HepG2 (cell line): Measurements from ENCODE around the gene TRAPPC4. TPM values are rescaled to one million over a fixed set of nuclear protein-coding genes. Genes with fewer than 3 reads are reported as not detected.

Source experiments
- ATF2 ChIP-seq: sonication (generic); formaldehyde crosslinking; IDR thresholded peaks from 2 replicates; pipeline ENCODE4 v1.4.0; 2020; ENCODE audit warnings: missing genetic modification reagents
- ATM ChIP-seq: fragments of 450-650 bp; IDR thresholded peaks from 2 replicates; pipeline ENCODE4 v1.7.1; 2017; ENCODE audit warnings: mild to moderate bottlenecking, borderline replicate concordance
- CENPT ChIP-seq: sonication (generic); formaldehyde crosslinking; IDR thresholded peaks from 2 replicates; pipeline ENCODE4 v1.8.0; 2022; ENCODE audit warnings: low read depth, mild to moderate bottlenecking, moderate library complexity, missing genetic modification reagents
- EP300 ChIP-seq, 3 experiments: sonication (generic) in 1 of 3; formaldehyde crosslinking in 1 of 3; IDR thresholded peaks; 2 replicates each; pipeline versions ENCODE4 v1.5.1 to v1.6.1; 2011 to 2020; ENCODE audit warnings: low read depth in 2 of 3, low read length in 2 of 3, borderline replicate concordance in 1 of 3, improper control_type of control experiment in 1 of 3, mild to moderate bottlenecking in 1 of 3, missing genetic modification reagents in 1 of 3, moderate library complexity in 1 of 3
- HMGXB3 ChIP-seq: sonication (generic); formaldehyde crosslinking; IDR thresholded peaks from 2 replicates; pipeline ENCODE4 v1.4.0; 2020; ENCODE audit warnings: missing genetic modification reagents, borderline replicate concordance
- JARID2 ChIP-seq: sonication (generic); formaldehyde crosslinking; IDR thresholded peaks from 2 replicates; pipeline ENCODE4 v1.8.1; 2023; ENCODE audit warnings: missing genetic modification reagents, inconsistent platforms; ENCODE audit not compliant: insufficient replicate concordance
- MYC ChIP-seq: sonication (generic); formaldehyde crosslinking; IDR thresholded peaks from 2 replicates; pipeline ENCODE4 v1.9.0; 2021; ENCODE audit warnings: missing genetic modification reagents, borderline replicate concordance
- POLR2AphosphoS2 ChIP-seq: IDR thresholded peaks from 2 replicates; pipeline ENCODE4 v1.6.1; 2011; ENCODE audit warnings: low read depth, low read length, improper control_type of control experiment
- RXRA ChIP-seq: sonication (generic); formaldehyde crosslinking; IDR thresholded peaks from 2 replicates; pipeline ENCODE4 v1.5.1; 2020; ENCODE audit warnings: missing genetic modification reagents
- SATB2 ChIP-seq: sonication (generic); formaldehyde crosslinking; IDR thresholded peaks from 2 replicates; pipeline ENCODE4 v1.5.0; 2020; ENCODE audit warnings: missing genetic modification reagents
- THAP9 ChIP-seq: sonication (generic); formaldehyde crosslinking; IDR thresholded peaks from 2 replicates; pipeline ENCODE4; 2020; ENCODE audit warnings: missing genetic modification reagents, mild to moderate bottlenecking, borderline replicate concordance
- ZBTB7B ChIP-seq: sonication (generic); formaldehyde crosslinking; IDR thresholded peaks from 2 replicates; pipeline ENCODE4 v1.4.0; 2020; ENCODE audit warnings: missing genetic modification reagents
- ZFP36L1 ChIP-seq: sonication (generic); formaldehyde crosslinking; IDR thresholded peaks from 2 replicates; pipeline ENCODE4 v1.8.0; 2022; ENCODE audit warnings: mild to moderate bottlenecking, missing genetic modification reagents, moderate library complexity
- ZNF101 ChIP-seq: sonication (generic); formaldehyde crosslinking; IDR thresholded peaks from 2 replicates; pipeline ENCODE4 v1.4.0; 2020; ENCODE audit warnings: mild to moderate bottlenecking, low read depth, missing genetic modification reagents, borderline replicate concordance
- ZNF431 ChIP-seq: sonication (generic); formaldehyde crosslinking; IDR thresholded peaks from 2 replicates; pipeline ENCODE4 v1.9.0; 2022; ENCODE audit warnings: missing genetic modification reagents, low read depth, mild to moderate bottlenecking, borderline replicate concordance
- ZNF441 ChIP-seq: sonication (generic); formaldehyde crosslinking; IDR thresholded peaks from 2 replicates; pipeline ENCODE4 v1.7.0; 2021; ENCODE audit warnings: missing genetic modification reagents, borderline replicate concordance
- ZNF510 ChIP-seq: sonication (generic); formaldehyde crosslinking; IDR thresholded peaks from 2 replicates; pipeline ENCODE4 v1.4.0; 2020; ENCODE audit warnings: low read depth, mild to moderate bottlenecking, missing genetic modification reagents
- ZNF652 ChIP-seq: IDR thresholded peaks from 2 replicates; pipeline ENCODE4 v1.6.1; 2016; ENCODE audit warnings: low read depth, borderline replicate concordance
- ZNF766 ChIP-seq: sonication (generic); formaldehyde crosslinking; IDR thresholded peaks from 2 replicates; pipeline ENCODE4 v1.5.0; 2020; ENCODE audit warnings: missing genetic modification reagents, borderline replicate concordance
- polyA plus RNA-seq, 8 experiments: library from polyadenylated mRNA; depleted of rRNA in 3 of 8; stranded (reverse) in 7 of 8; unstranded in 1 of 8; fragments of >200 nt; fragmentation: Illumina TruSeq in 4 of 8; extraction: Trizol in 4 of 8; gene quantifications; 2 replicates each; pipeline versions ENCODE4 v1.2.1 to v1.2.3, GENCODE V29; 2011 to 2016; ENCODE audit warnings: low read depth in 4 of 8, missing spikeins in 1 of 8, mixed read lengths in 1 of 8; ENCODE audit not compliant: insufficient read depth in 1 of 8
- total RNA-seq, 5 experiments: library from RNA; depleted of rRNA; stranded (reverse); fragments of >200 nt; fragmentation: Illumina TruSeq; extraction: Trizol; gene quantifications; 2 replicates each; pipeline ENCODE4 v1.2.3, GENCODE V29; 2016; ENCODE audit warnings: low read depth in 1 of 5

Gene TRAPPC4
- total and polyA plus RNA-seq, 2 of the 13 experiments (the other 11 are each of a cell fraction or from before 2014, with no cell fraction given), result 97.4 to 140 TPM

- TF ChIP-seq CENPT (CRISPR knock-in tag) (no peak), JARID2 (CRISPR knock-in tag) (no peak), ZNF652 (CRISPR knock-in tag) (no peak), EP300 (IDR thresholded peaks at IDR 0.05; ENCODE audit: low read depth in 2 of 2, low read length in 2 of 2) (peak in 1 of 2 experiments; percentile 41; a peak in 1 of 4 replicates), EP300 (CRISPR knock-in tag; IDR thresholded peaks at IDR 0.05; ENCODE audit: borderline replicate concordance) (peak; percentile 33; the same call in 1 of the 2 replicates), THAP9 (peak; percentile 97), ATM (no peak), MYC (CRISPR knock-in tag) (peak; percentile 94), ATF2 (CRISPR knock-in tag) (no peak; the same call in 1 of the 2 replicates), SATB2 (CRISPR knock-in tag) (0 out of 2 replicates have a peak, but pooled peaks have one; percentile 58), ZNF766 (CRISPR knock-in tag) (no peak), RXRA (CRISPR knock-in tag) (0 out of 2 replicates have a peak, but pooled peaks have one; percentile 37), ZBTB7B (CRISPR knock-in tag) (no peak; the same call in 1 of the 2 replicates), ZFP36L1 (CRISPR knock-in tag) (0 out of 2 replicates have a peak, but pooled peaks have one; percentile 48), ZNF101 (no peak), HMGXB3 (CRISPR knock-in tag) (0 out of 2 replicates have a peak, but pooled peaks have one; percentile 33), ZNF441 (CRISPR knock-in tag) (peak; percentile 61; the same call in 1 of the 2 replicates), ZNF431 (CRISPR knock-in tag) (peak; percentile 75; the same call in 1 of the 2 replicates), POLR2AphosphoS2 (no peak), ZNF510 (peak; percentile 57; the same call in 1 of the 2 replicates)
Measured at GRCh38 chr11:119018074-119018938, at the start of gene TRAPPC4, which contains the start of gene RPS25 (continued).
